HFF-Myc (cell line): ENCODE results near the gene AGAP1.
A peak's percentile ranks its signal among the peaks of the same experiment; 100 is the strongest.

Source experiments
- DNase-seq: peaks from one replicate; pipeline ENCODE4 v3.0.0-alpha.2; 2011; ENCODE audit warnings: low read depth; ENCODE audit errors: extremely low read depth
- H3K4me3 ChIP-seq: replicated peaks from 2 replicates; pipeline ENCODE4 v1.5.1; 2011; ENCODE audit warnings: low read depth, mild to moderate bottlenecking, control low read depth, low read length
- TF ChIP-seq, protein P1 (sequence below): IDR thresholded peaks from 2 replicates; pipeline ENCODE4 v1.5.1; 2012; ENCODE audit warnings: mild to moderate bottlenecking, low read depth, low read length, control low read depth; ENCODE audit errors: missing control alignments

AGAP1 gene

DNA sequence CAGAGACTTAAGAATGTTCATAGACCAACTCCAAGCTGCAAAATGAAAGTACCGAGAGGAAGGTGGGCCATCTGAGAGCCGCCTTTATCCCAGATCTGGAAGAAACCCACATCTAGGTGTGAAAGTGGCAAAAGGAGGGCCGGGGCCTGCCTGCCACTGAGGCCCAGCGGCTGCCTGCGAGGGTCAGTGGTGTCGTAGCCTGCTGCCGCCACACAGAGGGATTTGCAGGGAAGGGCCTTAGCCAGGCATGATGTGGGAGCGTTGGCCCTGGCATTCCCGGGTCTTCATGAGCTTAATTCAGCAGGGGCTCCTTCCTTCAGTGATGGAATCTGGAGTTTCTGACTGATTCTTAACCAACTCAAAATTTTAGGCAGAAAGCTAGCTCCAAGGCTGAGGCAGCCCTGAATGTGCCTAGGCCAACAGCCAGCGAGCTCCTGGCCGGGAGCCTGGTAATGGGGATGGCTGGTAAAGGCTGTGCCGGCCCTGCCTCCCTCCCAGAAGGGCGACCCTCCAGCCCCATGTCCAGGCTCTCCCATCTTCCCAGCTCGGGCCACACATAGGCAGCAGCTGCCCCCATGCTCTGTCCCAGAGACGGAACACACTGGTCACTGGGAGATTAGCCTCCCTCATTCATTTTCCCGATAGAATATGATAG lies 230.1 kb downstream of the AGAP1 start:
- TF ChIP-seq, protein P1, sequence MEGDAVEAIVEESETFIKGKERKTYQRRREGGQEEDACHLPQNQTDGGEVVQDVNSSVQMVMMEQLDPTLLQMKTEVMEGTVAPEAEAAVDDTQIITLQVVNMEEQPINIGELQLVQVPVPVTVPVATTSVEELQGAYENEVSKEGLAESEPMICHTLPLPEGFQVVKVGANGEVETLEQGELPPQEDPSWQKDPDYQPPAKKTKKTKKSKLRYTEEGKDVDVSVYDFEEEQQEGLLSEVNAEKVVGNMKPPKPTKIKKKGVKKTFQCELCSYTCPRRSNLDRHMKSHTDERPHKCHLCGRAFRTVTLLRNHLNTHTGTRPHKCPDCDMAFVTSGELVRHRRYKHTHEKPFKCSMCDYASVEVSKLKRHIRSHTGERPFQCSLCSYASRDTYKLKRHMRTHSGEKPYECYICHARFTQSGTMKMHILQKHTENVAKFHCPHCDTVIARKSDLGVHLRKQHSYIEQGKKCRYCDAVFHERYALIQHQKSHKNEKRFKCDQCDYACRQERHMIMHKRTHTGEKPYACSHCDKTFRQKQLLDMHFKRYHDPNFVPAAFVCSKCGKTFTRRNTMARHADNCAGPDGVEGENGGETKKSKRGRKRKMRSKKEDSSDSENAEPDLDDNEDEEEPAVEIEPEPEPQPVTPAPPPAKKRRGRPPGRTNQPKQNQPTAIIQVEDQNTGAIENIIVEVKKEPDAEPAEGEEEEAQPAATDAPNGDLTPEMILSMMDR = no peak
- no peak overlapping the region for H3K4me3 ChIP-seq
- DNase-seq = no peak

DNA sequence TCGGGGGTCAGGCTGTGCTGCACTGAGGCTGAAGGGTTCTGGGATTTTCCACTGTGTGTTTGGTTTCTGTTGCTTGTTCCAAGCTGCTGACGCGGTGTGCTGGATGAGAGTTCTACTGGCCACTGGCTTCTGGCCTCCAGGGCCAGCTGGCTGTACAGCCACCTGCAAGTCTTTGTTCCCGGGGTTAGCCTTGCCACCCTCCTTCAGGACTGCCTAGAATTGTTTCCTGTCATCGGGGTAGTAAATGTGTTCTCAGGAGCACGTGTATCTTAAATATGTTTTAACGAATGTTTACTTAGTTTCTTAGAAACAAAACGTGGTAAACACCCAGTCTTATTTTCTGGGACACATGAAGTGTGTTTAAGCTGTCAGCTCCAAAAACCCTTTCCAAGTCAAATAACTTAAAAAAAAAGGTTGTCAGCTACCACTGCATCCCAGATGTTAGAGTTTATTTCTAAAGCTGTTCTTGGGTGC lies 231.2 kb downstream of the AGAP1 start:
- TF ChIP-seq, protein P1 = no peak
- peak; percentile 11 for DNase-seq
- H3K4me3 ChIP-seq = no peak overlapping the region

DNA sequence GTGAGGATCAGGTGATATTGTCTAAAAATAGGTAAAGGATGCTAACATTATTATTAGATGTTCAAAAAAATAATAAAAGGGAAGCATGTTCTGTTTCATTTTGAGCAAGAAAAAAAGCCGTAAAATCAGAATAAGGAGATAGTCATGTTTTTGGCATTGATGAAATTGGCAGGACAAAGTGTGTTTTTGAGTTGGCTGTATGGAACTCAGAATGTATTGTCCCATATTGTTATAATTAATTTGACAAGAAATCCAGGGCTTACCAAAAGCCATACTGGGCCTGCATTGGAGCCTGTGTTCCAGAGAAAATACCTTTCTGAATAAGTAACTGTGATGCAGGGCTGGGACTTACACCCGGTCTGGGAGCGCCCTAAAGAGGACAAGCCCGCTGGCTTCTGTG lies 232.0 kb downstream of the AGAP1 start:
- no peak overlapping the region for H3K4me3 ChIP-seq
- TF ChIP-seq, protein P1 = no peak
- no peak for DNase-seq

DNA sequence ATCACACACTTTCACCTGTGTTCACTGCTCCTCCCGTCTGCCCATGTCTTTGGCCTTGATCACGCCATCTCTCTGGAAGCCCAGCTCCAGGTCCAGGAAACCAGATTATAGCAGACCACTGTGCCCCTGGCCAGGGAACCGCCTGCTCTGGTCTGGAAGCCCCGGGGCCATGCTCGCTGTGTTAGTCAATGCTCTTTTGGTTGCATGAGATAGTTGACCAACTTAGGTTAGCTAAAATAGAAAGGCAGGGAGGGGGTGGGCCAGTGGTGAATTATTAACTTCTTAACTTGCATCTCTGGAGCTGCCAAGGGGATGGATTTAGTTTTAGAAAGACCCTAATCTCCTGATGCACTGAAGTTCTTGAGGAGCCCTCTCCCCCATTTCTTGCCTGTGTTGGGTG lies 232.7 kb downstream of the AGAP1 start:
- no peak overlapping the region for H3K4me3 ChIP-seq
- TF ChIP-seq, protein P1 = no peak
- DNase-seq = no peak

DNA sequence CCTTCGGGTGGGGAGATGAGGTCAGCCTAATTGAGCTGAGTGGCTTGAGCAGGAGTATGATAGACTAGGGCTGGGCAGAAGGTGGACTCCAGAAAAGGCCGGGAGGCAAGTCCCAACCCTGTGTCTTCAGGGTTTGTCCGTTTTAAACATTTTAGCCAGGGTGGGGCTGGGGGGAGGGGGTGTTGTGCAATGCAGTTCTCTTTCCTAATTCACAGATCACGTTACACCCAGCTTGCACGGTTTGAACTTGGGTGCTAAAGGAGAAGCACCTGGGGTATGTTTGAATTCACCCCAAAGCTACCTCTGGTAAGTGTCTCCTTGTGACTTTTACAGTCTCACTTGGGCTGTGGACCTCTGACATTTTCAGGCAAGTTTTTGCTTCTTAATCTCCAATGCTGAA lies 233.3 kb downstream of the AGAP1 start:
- TF ChIP-seq, protein P1 = no peak
- H3K4me3 ChIP-seq = no peak overlapping the region
- no peak for DNase-seq

DNA sequence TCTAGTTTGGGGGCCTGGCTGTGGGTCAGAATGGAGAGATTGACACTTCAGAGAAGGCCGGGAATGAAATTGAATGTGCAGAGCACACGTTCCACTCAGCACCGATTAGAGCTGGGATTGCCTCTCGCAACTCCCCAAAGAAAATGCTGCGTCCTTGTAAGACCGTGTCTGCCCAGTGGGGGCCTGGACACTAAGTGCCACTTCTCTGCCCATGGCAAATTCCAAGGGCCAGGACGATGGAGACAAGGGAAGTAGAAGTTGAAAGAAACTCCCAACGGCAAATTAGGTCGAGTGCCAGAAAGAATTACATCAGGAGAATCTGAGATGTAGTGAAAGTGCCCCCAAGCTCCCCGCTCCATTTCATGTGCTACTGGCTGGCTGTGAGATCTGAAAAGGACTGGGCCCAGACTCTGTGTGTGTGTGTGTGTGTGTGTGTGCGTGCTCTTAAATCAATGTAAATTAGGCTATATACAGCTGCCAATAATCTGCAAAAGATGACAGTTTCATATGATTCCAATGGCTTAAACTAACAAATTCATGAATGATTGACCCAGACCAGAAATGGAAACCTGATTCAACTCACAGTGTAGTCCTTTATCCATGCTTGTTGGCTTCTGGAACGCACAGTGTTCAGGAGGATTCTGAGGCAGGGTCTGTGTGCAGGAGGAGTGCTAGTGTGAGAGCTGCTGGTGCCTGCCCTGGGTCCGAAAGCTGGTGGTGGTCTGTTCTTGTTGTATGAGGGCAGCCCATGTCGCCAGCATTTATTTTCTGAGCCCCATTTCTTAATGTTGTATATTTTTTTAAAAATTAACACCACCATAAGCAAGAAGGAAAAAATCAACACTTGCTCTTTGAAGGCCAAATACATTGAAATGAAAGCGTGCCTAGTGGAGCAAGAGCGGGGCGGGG lies 234.3 kb downstream of the AGAP1 start:
- TF ChIP-seq, protein P1 = no peak
- no peak overlapping the region for H3K4me3 ChIP-seq
- no peak for DNase-seq
